ENCODE measurements around the gene ZBTB40. TPM values are rescaled to one million over a fixed set of nuclear protein-coding genes. Genes with fewer than 3 reads are reported as not detected.

ZBTB40 gene
- total and polyA plus RNA-seq, 2 of the 13 experiments (the other 11 are each of a cell fraction or from before 2014, with no cell fraction given), result 8.8 to 16.5 TPM

GRCh38 chr1:22530715-22531114 is 79.1 kb downstream of the ZBTB40 start (continued):
- TF ChIP-seq, protein P1, sequence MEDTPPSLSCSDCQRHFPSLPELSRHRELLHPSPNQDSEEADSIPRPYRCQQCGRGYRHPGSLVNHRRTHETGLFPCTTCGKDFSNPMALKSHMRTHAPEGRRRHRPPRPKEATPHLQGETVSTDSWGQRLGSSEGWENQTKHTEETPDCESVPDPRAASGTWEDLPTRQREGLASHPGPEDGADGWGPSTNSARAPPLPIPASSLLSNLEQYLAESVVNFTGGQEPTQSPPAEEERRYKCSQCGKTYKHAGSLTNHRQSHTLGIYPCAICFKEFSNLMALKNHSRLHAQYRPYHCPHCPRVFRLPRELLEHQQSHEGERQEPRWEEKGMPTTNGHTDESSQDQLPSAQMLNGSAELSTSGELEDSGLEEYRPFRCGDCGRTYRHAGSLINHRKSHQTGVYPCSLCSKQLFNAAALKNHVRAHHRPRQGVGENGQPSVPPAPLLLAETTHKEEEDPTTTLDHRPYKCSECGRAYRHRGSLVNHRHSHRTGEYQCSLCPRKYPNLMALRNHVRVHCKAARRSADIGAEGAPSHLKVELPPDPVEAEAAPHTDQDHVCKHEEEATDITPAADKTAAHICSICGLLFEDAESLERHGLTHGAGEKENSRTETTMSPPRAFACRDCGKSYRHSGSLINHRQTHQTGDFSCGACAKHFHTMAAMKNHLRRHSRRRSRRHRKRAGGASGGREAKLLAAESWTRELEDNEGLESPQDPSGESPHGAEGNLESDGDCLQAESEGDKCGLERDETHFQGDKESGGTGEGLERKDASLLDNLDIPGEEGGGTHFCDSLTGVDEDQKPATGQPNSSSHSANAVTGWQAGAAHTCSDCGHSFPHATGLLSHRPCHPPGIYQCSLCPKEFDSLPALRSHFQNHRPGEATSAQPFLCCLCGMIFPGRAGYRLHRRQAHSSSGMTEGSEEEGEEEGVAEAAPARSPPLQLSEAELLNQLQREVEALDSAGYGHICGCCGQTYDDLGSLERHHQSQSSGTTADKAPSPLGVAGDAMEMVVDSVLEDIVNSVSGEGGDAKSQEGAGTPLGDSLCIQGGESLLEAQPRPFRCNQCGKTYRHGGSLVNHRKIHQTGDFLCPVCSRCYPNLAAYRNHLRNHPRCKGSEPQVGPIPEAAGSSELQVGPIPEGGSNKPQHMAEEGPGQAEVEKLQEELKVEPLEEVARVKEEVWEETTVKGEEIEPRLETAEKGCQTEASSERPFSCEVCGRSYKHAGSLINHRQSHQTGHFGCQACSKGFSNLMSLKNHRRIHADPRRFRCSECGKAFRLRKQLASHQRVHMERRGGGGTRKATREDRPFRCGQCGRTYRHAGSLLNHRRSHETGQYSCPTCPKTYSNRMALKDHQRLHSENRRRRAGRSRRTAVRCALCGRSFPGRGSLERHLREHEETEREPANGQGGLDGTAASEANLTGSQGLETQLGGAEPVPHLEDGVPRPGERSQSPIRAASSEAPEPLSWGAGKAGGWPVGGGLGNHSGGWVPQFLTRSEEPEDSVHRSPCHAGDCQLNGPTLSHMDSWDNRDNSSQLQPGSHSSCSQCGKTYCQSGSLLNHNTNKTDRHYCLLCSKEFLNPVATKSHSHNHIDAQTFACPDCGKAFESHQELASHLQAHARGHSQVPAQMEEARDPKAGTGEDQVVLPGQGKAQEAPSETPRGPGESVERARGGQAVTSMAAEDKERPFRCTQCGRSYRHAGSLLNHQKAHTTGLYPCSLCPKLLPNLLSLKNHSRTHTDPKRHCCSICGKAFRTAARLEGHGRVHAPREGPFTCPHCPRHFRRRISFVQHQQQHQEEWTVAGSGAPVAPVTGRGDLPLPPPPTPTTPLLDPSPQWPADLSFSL (CRISPR knock-in tag; IDR thresholded peaks at IDR 0.05), result no peak
- TF ChIP-seq, protein P2, sequence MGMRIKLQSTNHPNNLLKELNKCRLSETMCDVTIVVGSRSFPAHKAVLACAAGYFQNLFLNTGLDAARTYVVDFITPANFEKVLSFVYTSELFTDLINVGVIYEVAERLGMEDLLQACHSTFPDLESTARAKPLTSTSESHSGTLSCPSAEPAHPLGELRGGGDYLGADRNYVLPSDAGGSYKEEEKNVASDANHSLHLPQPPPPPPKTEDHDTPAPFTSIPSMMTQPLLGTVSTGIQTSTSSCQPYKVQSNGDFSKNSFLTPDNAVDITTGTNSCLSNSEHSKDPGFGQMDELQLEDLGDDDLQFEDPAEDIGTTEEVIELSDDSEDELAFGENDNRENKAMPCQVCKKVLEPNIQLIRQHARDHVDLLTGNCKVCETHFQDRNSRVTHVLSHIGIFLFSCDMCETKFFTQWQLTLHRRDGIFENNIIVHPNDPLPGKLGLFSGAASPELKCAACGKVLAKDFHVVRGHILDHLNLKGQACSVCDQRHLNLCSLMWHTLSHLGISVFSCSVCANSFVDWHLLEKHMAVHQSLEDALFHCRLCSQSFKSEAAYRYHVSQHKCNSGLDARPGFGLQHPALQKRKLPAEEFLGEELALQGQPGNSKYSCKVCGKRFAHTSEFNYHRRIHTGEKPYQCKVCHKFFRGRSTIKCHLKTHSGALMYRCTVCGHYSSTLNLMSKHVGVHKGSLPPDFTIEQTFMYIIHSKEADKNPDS (CRISPR knock-in tag; IDR thresholded peaks at IDR 0.05), result no peak
- TF ChIP-seq FOXM1 (CRISPR knock-in tag; IDR thresholded peaks at IDR 0.05), result no peak

- H3K27ac ChIP-seq (ENCODE audit: extremely low read length, insufficient read depth, low read length), result no peak overlapping the region
- no peaks in the 10 kb centered on the region for H4K20me1 ChIP-seq (ENCODE audit: insufficient read depth, low read length)
- DNase-seq (ENCODE audit: low spot score) (no peak), ATAC-seq (no peak), FAIRE-seq (no peak)
- H3K36me3 ChIP-seq (replicated peaks in 1 of 2; ENCODE audit: control insufficient read depth in 1 of 2, insufficient read depth in 2 of 2, low read length in 2 of 2), result peaks cover 3 to 15% of the 10 kb centered on the region in 2 experiments; a peak in 3 of 5 replicates
- intact Hi-C loops (cut with micrococcal nuclease; ENCODE audit: unreplicated experiment) (no loop called here), in situ Hi-C loops (cut with HindIII; ENCODE audit: extremely low pct_ligation_motif_present, low pct_unique_long_range_greater_than_20kb) (no loop called here)
- no TSS peak for BruUV-seq (replicated peaks)
- 83% methylated on average over 5 of the region's 6 CpGs for WGBS (ENCODE audit: low lambda C conversion rate)
- POLR2A ChIA-PET, result no interaction called here
- no peak overlapping the region for H3K9ac ChIP-seq (ENCODE audit: insufficient read depth, low read depth, low read length)
- H3K4me2 ChIP-seq (ENCODE audit: low read depth, low read length), result no peak overlapping the region
- H2AFZ ChIP-seq (ENCODE audit: low read length), result no peak overlapping the region
- H3K9me3 ChIP-seq (ENCODE audit: low read length), result no peaks in the 10 kb centered on the region
- no peaks in the 10 kb centered on the region for H3K27me3 ChIP-seq (ENCODE audit: control insufficient read depth in 1 of 2, insufficient read depth in 2 of 2, low read length in 2 of 2)
- no peaks in the 10 kb centered on the region for H3K4me1 ChIP-seq (ENCODE audit: insufficient read depth, low read length)
- H3K79me2 ChIP-seq (ENCODE audit: insufficient read depth, low read length), result no peaks in the 10 kb centered on the region
- H3K4me3 ChIP-seq (replicated peaks in 1 of 3; ENCODE audit: insufficient read depth in 1 of 3, low read depth in 2 of 3, low read length in 3 of 3), result no peak overlapping the region
- CTCF ChIA-PET (ENCODE audit: low intra/inter-chr PET ratio, low total read pairs), result no interaction called here
- no peak for TF ChIP-seq KLF16 (CRISPR knock-in tag; IDR thresholded peaks at IDR 0.05)
- no peak for TF ChIP-seq ZNF343 (CRISPR knock-in tag; IDR thresholded peaks at IDR 0.05)
- no peak for TF ChIP-seq DMAP1 (CRISPR knock-in tag; IDR thresholded peaks at IDR 0.05)
- TF ChIP-seq, protein P3, sequence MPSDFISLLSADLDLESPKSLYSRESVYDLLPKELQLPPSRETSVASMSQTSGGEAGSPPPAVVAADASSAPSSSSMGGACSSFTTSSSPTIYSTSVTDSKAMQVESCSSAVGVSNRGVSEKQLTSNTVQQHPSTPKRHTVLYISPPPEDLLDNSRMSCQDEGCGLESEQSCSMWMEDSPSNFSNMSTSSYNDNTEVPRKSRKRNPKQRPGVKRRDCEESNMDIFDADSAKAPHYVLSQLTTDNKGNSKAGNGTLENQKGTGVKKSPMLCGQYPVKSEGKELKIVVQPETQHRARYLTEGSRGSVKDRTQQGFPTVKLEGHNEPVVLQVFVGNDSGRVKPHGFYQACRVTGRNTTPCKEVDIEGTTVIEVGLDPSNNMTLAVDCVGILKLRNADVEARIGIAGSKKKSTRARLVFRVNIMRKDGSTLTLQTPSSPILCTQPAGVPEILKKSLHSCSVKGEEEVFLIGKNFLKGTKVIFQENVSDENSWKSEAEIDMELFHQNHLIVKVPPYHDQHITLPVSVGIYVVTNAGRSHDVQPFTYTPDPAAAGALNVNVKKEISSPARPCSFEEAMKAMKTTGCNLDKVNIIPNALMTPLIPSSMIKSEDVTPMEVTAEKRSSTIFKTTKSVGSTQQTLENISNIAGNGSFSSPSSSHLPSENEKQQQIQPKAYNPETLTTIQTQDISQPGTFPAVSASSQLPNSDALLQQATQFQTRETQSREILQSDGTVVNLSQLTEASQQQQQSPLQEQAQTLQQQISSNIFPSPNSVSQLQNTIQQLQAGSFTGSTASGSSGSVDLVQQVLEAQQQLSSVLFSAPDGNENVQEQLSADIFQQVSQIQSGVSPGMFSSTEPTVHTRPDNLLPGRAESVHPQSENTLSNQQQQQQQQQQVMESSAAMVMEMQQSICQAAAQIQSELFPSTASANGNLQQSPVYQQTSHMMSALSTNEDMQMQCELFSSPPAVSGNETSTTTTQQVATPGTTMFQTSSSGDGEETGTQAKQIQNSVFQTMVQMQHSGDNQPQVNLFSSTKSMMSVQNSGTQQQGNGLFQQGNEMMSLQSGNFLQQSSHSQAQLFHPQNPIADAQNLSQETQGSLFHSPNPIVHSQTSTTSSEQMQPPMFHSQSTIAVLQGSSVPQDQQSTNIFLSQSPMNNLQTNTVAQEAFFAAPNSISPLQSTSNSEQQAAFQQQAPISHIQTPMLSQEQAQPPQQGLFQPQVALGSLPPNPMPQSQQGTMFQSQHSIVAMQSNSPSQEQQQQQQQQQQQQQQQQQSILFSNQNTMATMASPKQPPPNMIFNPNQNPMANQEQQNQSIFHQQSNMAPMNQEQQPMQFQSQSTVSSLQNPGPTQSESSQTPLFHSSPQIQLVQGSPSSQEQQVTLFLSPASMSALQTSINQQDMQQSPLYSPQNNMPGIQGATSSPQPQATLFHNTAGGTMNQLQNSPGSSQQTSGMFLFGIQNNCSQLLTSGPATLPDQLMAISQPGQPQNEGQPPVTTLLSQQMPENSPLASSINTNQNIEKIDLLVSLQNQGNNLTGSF (CRISPR knock-in tag; IDR thresholded peaks at IDR 0.05), result no peak
- TF ChIP-seq, protein P4, sequence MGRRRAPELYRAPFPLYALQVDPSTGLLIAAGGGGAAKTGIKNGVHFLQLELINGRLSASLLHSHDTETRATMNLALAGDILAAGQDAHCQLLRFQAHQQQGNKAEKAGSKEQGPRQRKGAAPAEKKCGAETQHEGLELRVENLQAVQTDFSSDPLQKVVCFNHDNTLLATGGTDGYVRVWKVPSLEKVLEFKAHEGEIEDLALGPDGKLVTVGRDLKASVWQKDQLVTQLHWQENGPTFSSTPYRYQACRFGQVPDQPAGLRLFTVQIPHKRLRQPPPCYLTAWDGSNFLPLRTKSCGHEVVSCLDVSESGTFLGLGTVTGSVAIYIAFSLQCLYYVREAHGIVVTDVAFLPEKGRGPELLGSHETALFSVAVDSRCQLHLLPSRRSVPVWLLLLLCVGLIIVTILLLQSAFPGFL (CRISPR knock-in tag; IDR thresholded peaks at IDR 0.05), result no peak
Observed at GRCh38 chr1:22531251-22531650, 79.6 kb downstream of the ZBTB40 start.

Data from HepG2 (cell line).